ENCODE measurements around the gene TBX18.

The TBX18 gene

GRCh38 chr6:84671183-84671582 lies 93.2 kb downstream of the TBX18 start:
- DNase-seq (ENCODE audit: low spot score): no peak

DNA sequence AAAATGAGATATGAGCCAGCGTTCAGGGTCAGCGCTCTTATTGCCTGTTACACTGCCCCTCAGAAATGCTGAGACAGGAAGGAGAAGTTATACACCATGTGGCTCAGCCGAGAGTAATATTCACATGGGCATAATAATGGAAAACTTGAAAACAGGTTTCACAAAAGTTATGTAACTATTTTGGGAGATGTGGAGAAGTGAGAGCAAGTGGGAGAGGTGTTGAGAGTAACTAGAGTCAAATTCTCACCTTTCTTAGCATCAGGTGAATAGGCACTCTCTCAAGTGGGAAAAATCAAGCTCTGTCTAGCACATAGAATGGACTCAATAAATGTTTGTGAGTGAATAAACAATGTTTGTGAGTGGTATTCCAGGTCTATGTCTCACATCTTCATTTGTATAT lies 94.5 kb downstream of the TBX18 start:
- no peak for DNase-seq (ENCODE audit: low spot score)

GRCh38 chr6:84667252-84668213 lies 96.9 kb downstream of the TBX18 start:
- no peak for DNase-seq (ENCODE audit: low spot score)

DNA sequence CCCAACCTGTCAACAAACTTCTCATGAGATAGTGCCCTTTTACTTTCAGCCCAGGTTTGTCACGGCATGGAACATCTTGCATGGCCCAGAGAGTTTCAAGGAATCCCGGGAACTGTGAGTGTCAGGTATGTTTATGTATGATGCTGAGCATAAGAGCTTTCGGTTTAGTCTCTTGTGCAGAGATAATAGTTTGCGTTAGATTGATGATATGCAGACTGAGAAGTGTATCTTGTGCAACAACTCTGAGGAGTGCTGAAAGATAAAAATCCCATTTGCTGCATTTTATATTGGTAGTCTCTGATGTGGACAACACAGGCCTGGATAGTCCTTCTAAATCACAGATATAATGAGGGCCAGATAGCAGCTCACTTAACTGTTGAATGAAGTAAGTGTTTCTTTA lies 99.0 kb downstream of the TBX18 start:
- DNase-seq (ENCODE audit: low spot score): no peak

DNA sequence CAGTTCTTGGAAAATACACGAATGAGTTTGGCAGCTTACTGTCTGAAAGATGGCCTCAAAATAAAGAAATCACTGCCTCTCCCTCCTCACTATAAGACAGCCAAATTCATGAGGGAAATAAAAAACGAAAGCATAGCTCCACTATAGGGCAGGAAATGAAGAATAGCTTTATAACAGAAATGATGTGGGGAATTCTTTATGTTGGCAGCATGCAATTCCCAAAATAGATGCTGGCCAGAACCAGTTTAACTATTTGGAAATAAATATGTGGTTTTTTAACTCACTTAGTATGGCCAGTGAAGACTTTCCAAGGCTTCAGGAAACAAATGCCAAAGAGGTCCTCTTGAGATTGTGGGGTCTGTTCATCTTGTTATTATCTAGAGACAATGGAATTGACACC lies 100.5 kb downstream of the TBX18 start:
- no peak for DNase-seq (ENCODE audit: low spot score)

DNA sequence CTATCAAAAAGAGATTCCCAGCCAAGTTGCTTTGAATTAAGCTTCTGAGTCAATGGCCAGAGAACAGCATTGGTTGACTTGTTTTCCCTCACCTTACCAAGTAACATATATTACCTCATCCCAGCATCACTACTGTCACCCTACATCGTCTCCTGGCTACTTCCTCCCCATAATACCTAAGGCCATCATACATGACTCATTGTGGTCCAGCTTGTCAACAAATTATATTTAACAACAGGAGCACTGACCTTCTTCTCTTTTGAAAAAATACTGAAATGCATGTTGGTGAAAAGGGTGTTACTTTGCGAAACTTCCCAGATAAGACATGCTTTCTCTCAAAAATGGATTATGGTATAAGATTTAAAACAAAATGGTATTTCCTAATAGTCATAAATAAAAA lies 106.9 kb downstream of the TBX18 start:
- no peak for DNase-seq (ENCODE audit: low spot score)

DNA sequence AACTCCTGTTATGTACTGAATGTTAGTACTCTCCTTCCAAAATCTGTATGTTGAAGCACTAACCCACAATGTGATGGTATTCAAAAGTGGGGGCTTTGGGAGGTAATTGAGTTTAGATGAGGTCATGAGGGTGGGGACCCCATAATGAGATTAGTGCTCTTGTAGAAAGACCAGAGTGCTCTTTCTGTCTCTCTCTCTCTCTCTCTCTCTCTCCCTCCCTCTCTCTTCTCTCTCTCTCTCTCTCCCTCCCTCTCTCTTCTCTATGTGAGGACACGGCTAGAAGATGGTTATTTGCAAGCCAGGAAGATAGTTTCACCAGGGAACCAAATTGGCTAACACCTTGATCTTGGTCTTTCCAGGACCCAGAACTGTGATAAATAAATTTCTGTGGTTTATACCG lies 107.4 kb downstream of the TBX18 start:
- DNase-seq (ENCODE audit: low spot score): no peak

DNA sequence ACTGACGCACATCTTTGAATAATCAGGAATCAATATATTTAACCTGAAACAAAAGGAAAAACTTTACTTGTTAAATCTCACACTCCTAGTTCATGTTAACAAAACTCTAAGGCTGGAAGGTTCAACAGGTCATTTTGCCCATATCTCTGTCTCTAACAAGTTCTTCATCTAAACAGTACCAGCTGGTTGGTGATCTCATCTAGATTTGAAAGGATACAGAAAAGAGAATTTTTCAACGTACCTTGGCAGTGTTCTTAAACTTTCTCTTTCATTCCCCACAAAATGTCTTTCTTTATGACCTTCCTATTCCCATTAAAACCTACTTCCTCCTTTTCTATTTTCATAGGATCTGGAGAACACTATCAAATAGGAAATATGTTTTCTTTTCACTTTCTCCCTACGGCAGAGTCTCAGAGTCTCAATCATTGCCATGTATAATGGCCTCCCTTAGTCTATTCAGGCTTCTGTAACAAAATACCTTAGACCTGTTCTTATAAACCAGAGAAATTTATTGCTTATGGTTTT lies 111.3 kb downstream of the TBX18 start:
- DNase-seq (ENCODE audit: low spot score): no peak

DNA sequence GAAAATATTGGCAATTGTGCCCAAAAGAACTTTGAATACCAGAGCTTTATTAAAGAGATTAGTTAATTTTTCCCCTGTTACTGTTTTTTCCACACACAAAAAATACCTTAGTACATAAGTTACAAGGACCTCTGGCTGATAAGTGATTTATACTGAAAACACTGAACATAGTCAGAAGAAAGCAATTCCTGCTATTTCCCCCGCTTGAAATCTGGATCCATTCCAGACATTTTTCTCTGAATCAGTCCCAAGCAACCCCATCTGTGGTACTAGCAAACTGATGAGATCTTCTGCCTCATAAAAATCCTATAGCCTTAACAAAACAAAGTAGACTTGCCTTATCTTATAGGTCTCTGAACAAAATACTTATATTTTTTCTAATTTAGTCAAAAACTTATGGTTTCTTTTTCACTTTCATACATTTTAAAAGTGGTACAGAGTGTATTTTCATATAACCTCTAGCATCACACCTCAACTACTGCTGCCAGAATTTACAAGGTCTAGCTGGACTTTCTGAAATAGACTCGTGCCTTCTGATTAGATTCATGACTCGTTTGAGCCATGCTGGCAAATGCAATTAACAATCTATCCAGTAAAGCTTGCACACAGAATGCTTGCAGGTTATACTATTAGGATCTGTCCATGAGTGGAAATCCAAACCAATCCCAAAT lies 111.9 kb downstream of the TBX18 start:
- no peak for DNase-seq (ENCODE audit: low spot score)

DNA sequence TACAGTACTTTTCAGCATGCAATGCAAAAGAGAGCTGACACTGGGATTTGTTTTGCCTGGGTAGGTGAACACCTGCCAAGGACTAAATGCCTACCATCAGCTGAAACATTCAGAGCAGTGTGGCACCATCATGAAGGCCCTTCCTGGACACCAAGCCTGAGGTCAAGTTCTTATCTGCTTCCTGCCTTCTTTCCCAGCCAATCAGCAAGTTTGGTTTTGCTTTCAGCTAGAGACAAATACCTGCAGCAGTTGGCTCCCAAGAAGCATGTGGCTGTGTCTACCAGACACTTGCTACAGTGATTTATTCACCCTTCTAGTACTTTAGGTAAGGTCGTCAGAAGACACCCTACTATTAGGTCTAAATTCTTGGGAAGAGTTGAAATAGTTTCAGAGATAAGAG lies 112.8 kb downstream of the TBX18 start:
- DNase-seq (ENCODE audit: low spot score): no peak

- no peak for DNase-seq (ENCODE audit: low spot score)
Observed at GRCh38 chr6:84648444-84648843, 116.0 kb downstream of the TBX18 start.

DNA sequence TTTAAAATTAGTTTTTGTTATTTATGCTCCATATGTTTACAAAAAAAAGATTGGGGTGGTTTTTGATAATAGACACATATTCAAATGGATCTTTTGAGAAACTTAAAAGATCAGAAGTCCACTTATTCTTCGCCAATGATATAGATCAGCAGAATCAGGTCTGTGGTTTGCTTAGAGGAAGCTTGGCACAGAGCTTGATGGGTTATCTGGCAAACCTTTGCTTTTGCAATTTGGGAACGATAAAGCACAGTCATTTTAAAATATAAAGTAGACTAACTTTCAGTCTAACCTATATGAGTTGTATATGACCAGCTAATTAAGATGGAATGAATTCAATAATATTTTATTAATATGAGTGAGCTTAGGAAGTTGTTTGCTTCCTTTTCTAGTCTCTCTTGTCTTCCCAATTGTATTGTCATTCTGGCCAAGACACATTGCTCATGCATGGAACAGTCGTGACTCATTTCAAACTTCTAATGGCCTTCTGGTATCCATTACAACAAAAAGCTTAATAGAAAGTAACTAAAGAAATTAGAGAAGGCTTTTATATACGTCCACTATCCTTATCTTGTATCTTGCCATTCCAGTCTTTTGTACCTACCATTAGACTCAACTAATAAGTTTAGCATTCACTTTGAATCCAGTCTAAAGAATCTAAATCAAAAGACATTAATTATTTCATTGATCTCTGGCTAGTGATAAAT lies 118.7 kb downstream of the TBX18 start:
- DNase-seq (ENCODE audit: low spot score): no peak

DNA sequence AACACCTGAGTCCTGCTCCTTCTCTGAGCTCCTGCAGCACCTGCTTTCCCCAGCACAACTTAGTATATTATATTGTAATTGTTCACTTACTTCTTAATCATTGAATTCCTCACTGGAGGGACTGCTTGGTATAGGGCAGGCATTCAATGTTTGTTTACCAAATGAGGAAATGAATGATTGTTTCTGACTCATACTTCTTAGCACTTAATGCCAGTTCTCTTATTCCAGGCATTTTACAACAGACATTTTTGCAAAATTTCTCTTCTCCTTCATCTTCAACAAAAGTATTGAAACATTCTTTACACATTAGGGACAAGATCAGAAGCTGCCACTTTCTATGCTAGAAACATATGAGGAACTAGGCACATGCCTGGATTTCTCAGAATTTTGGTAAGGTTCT lies 119.4 kb downstream of the TBX18 start:
- DNase-seq (ENCODE audit: low spot score): no peak

DNA sequence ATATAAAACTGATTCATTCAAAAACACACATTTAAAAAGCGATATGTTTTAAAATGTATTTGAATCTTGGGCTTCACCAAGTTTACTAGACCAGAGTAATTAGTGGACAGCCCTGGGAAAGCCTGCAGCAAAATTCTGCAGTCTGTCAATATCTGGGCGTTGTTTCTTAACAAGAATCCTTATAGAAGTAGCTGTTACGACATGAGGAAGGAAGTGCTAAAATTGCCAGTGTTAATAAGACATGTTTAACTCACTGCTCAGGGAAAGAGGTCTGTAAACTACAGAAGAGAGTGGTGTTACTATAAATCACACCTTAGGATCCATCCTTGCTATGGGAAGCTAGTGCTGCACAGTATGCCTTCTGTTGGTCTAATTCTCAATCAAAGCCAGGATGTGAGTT lies 120.6 kb downstream of the TBX18 start:
- no peak for DNase-seq (ENCODE audit: low spot score)

DNA sequence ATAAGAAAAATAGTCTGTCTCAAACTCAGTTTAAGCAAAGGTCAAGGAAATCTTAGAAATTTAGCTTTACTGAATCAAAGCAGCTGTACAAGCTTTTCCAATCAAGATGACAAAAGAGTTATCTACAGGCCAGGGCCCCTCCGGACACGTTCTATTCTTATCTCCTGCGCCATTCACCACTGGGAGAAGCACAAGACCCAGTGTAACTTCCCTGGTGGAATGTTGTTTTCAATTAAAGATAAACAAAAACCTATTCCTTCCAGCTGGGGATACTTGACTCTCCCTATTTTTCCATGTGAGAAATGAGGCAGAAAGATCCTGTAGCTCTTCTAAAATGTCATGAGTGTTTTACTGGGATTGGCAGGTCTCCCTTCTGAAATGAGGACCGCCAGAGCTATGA lies 123.3 kb downstream of the TBX18 start:
- no peak for DNase-seq (ENCODE audit: low spot score)

DNA sequence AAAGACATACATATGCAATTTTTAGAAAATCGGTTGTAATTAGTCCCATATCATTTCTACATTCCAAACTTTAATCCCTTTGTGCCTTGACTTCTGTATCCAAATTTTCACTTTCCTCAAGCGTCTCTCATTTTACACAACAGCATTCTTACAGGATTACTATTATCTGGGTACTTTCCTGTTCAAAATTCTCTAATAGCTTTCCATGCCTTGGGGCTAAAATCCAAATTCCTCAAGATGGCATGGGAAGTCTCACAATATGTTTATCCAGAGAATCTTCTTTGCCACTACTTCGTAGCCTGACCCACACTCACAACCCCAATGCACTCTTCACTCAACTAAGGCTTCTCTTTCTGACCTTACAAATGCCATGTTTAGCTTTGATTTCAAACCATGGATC lies 125.0 kb downstream of the TBX18 start:
- no peak for DNase-seq (ENCODE audit: low spot score)

GRCh38 chr6:84638286-84638685 lies 126.1 kb downstream of the TBX18 start:
- no peak for DNase-seq (ENCODE audit: low spot score)

Measured in hematopoietic multipotent progenitor cell treated with erythropoietin and hydrocortisone succinate and interleukin-3 and kit ligand, for 15 days (in vitro differentiated cells).